Fibroblast of villous mesenchyme (primary cell): ENCODE results near the gene ENPP5. TPM values are rescaled to one million over a fixed set of nuclear protein-coding genes. Genes with fewer than 3 reads are reported as not detected.

Source experiments
- DNase-seq: peaks from one replicate; pipeline ENCODE4 v3.0.0-alpha.2; 2010; ENCODE audit warnings: low read depth
- H3K4me3 ChIP-seq: 2 replicates; pipeline ENCODE4 v1.5.1; 2011; ENCODE audit warnings: low read depth, mild to moderate bottlenecking, low read length
- CTCF ChIP-seq: IDR thresholded peaks from 2 replicates; pipeline ENCODE4 v1.5.1; 2012; ENCODE audit warnings: low read depth, mild to moderate bottlenecking, low read length; ENCODE audit not compliant: insufficient read depth
- total RNA-seq: library from RNA; depleted of rRNA; stranded (reverse); fragments of >200 nt; gene quantifications from 2 replicates; pipeline ENCODE4 v1.2.3, GENCODE V29; 2012

Gene ENPP5
- total RNA-seq, 1 donor: 0.43 TPM

GRCh38 chr6:46184114-46184513, 13.3 kb upstream of the ENPP5 start:
- H3K4me3 ChIP-seq: no peak overlapping the region
- TF ChIP-seq CTCF: no peak
- DNase-seq: peak; percentile 57

DNA sequence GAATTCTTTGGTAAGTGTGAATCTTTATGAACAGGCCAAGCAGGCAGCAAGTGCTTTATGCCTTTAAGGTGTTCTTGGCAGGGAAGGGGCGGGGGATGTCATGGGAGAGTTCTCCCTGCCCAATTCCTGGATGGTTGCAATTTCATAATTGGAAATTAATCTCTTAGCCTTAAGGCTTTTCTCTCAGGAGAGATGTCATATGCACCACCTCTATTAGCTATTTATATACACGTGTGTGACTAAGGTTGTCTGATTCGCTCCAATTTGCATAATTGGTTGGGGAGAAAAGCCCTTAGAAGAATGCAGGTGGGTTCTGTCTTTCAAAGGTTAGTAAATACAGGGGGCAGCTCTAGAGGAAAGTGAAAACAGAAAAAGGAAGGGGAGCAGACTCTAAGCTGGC, 5.2 kb upstream of the ENPP5 start:
- TF ChIP-seq CTCF: no peak
- no peak overlapping the region for H3K4me3 ChIP-seq
- DNase-seq: no peak

- H3K4me3 ChIP-seq: no peak overlapping the region
- DNase-seq: no peak
- TF ChIP-seq CTCF: no peak
Observed at GRCh38 chr6:46175446-46175845, 4.7 kb upstream of the ENPP5 start.

GRCh38 chr6:46174904-46175303, 4.1 kb upstream of the ENPP5 start:
- H3K4me3 ChIP-seq: no peak overlapping the region
- DNase-seq: no peak
- no peak for TF ChIP-seq CTCF

DNA sequence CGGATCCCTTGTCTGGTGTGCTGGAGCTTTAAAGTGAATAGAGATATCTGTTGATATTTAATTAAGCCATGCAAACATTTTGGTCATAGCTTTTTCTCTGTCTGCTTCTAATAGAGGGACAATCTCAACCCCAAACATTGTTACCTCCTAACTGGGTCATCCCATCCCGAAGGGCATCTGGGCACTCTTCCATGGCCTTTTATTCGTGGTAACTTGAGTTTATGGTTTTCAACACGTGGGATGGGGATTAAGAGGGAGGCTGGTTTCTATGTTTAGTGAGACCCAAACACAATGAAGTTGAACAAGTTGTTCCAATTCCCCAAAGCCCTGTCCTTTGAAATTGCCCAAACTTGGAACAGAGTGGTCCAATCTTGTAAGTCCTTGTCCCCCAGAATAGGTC, 1.4 kb upstream of the ENPP5 start:
- H3K4me3 ChIP-seq: no peak overlapping the region
- DNase-seq: no peak
- no peak for TF ChIP-seq CTCF

- TF ChIP-seq CTCF: no peak
- DNase-seq: no peak
- no peak overlapping the region for H3K4me3 ChIP-seq
Observed at GRCh38 chr6:46160102-46160501, 10.7 kb downstream of the ENPP5 start.

DNA sequence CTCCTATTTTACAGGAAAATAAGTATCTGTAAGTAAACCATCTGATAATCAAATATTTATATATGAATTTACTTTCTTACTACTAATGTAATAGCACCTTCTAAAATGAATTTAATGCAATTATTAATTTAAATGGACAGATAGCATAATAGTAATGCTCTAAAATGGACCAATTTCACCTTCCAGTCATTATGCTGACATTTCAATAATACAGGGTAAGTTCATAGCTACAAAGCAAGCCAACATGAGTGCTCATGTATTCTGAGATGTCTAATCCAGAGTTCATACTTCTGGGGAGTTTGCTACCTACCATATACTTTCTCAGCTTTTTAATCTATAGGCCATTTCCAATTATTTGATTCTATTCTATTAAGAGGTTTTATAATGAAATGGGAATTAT, 11.6 kb downstream of the ENPP5 start:
- no peak for TF ChIP-seq CTCF
- no peak for DNase-seq
- no peak overlapping the region for H3K4me3 ChIP-seq
